H1 (cell line): Measurements from ENCODE around the gene ENTR1. TPM values are rescaled to one million over a fixed set of nuclear protein-coding genes. Genes with fewer than 3 reads are reported as not detected.
A peak's percentile ranks its signal among the peaks of the same experiment; 100 is the strongest.

Experiments used
- CTCF ChIA-PET: fragments of 300-600 bp; sonication (Branson Sonifier 250); formaldehyde crosslinking; loops from one replicate; lab custom pipeline; 2021; ENCODE audit not compliant: partially characterized antibody; lab: Charles Lee
- POLR2A ChIA-PET: fragments of 300-600 bp; sonication (Branson Sonifier 250); formaldehyde crosslinking; loops from one replicate; lab custom pipeline; 2021; ENCODE audit warnings: inconsistent platforms; ENCODE audit not compliant: partially characterized antibody; lab: Charles Lee
- DNase-seq, 2 experiments: peaks; one replicate each; pipeline versions ENCODE4 v3.0.0 to v3.0.0-alpha.2; 2010 to 2022; ENCODE audit warnings: low spot score in 2 of 2, low read depth in 1 of 2, mixed read lengths in 1 of 2
- FAIRE-seq: peaks from 2 replicates; lab custom pipeline; 2011; peaks lifted over from hg19 to GRCh38; lab: Jason Lieb, UNC
- H2AFZ ChIP-seq: 2 replicates; pipeline ENCODE4 v1.8.1; 2012; ENCODE audit warnings: low read length, inconsistent platforms
- H2AK5ac ChIP-seq: 2 replicates; pipeline ENCODE4 v1.6.1; 2013; ENCODE audit warnings: low read depth, low read length
- H2BK120ac ChIP-seq: replicated peaks from 2 replicates; pipeline ENCODE3; 2013; ENCODE audit warnings: low read depth, low read length, inconsistent platforms
- H2BK12ac ChIP-seq: 2 replicates; pipeline ENCODE4 v1.6.1; 2013; ENCODE audit warnings: low read depth, low read length
- H2BK15ac ChIP-seq: 2 replicates; pipeline ENCODE4 v1.6.1; 2013; ENCODE audit warnings: low read length
- H2BK20ac ChIP-seq: 2 replicates; pipeline ENCODE4 v1.6.1; 2013; ENCODE audit warnings: low read length
- H2BK5ac ChIP-seq: 2 replicates; pipeline ENCODE4 v1.6.1; 2013; ENCODE audit warnings: low read depth, low read length
- H3K14ac ChIP-seq: 2 replicates; pipeline ENCODE4 v1.6.1; 2013; ENCODE audit warnings: inconsistent platforms; ENCODE audit not compliant: insufficient read length
- H3K18ac ChIP-seq: 2 replicates; pipeline ENCODE4 v1.6.1; 2013; ENCODE audit warnings: low read length; ENCODE audit errors: extremely low read depth
- H3K23ac ChIP-seq: 2 replicates; pipeline ENCODE4 v1.6.1; 2013; ENCODE audit warnings: inconsistent platforms; ENCODE audit not compliant: insufficient read length
- H3K23me2 ChIP-seq: 2 replicates; pipeline ENCODE4 v1.6.1; 2013; ENCODE audit warnings: low read depth, low read length
- H3K27ac ChIP-seq: 2 replicates; pipeline ENCODE4 v1.6.1; 2011; ENCODE audit warnings: low read depth, low read length, inconsistent platforms
- H3K27me3 ChIP-seq, 4 experiments: replicated peaks in 1 of 4; 1 replicate in 1 of 4; 2 replicates in 3 of 4; pipeline versions ENCODE4 v1.6.1 to v1.8.1; 2011 to 2013; ENCODE audit warnings: low read length in 3 of 4, mild to moderate bottlenecking in 3 of 4, inconsistent platforms in 2 of 4, mixed read lengths in 2 of 4, moderate library complexity in 1 of 4; ENCODE audit not compliant: control insufficient read depth in 3 of 4, insufficient read depth in 3 of 4; ENCODE audit errors: extremely low read depth in 1 of 4
- H3K36me3 ChIP-seq, 4 experiments: 2 replicates each; pipeline versions ENCODE4 v1.6.1 to v1.8.1; 2011 to 2013; ENCODE audit warnings: mild to moderate bottlenecking in 4 of 4, low read length in 3 of 4, moderate library complexity in 2 of 4, control low read depth in 1 of 4, inconsistent platforms in 1 of 4; ENCODE audit not compliant: insufficient read depth in 4 of 4, control insufficient read depth in 2 of 4
- H3K4ac ChIP-seq: replicated peaks from 2 replicates; pipeline ENCODE3; 2013; ENCODE audit warnings: low read length, low read depth, mixed read lengths, inconsistent platforms; ENCODE audit not compliant: insufficient read length
- H3K4me1 ChIP-seq, 4 experiments: replicated peaks in 1 of 4; 1 replicate in 1 of 4; 2 replicates in 3 of 4; pipeline versions ENCODE4 v1.6.1 to v1.8.1; 2011 to 2013; ENCODE audit warnings: low read length in 3 of 4, inconsistent platforms in 2 of 4, mixed read lengths in 1 of 4; ENCODE audit not compliant: insufficient read depth in 4 of 4, control insufficient read depth in 3 of 4
- H3K4me2 ChIP-seq, 2 experiments: 2 replicates each; pipeline versions ENCODE4 v1.6.1 to v1.8.1; 2011 to 2013; ENCODE audit warnings: low read depth in 2 of 2, low read length in 2 of 2, control low read depth in 1 of 2, inconsistent platforms in 1 of 2, mild to moderate bottlenecking in 1 of 2; ENCODE audit not compliant: insufficient read depth in 1 of 2
- H3K4me3 ChIP-seq, 4 experiments: fragments of 200-600, 300-600 bp in 1 of 4; sonication (generic), shearing (Covaris generic), sonication (Bioruptor Twin) in 1 of 4; 2 replicates each; pipeline versions ENCODE4 v1.5.1 to v1.8.1; 2011 to 2016; ENCODE audit warnings: low read length in 4 of 4, low read depth in 3 of 4, control low read depth in 2 of 4, inconsistent platforms in 2 of 4, mild to moderate bottlenecking in 2 of 4, mixed read lengths in 1 of 4, moderate library complexity in 1 of 4; ENCODE audit not compliant: insufficient read depth in 2 of 4; ENCODE audit errors: extremely low read depth in 1 of 4
- H3K56ac ChIP-seq: replicated peaks from 2 replicates; pipeline ENCODE3; 2013; ENCODE audit warnings: low read depth, mild to moderate bottlenecking, mixed read lengths, low read length, inconsistent platforms; ENCODE audit not compliant: insufficient read length
- H3K79me1 ChIP-seq: 2 replicates; pipeline ENCODE4 v1.6.1; 2013; ENCODE audit warnings: low read depth, low read length, control low read depth
- H3K79me2 ChIP-seq, 2 experiments: 2 replicates each; pipeline versions ENCODE4 v1.6.1 to v1.8.1; 2012 to 2013; ENCODE audit warnings: low read length in 2 of 2, mild to moderate bottlenecking in 2 of 2, inconsistent platforms in 1 of 2; ENCODE audit not compliant: insufficient read depth in 2 of 2, control insufficient read depth in 1 of 2
- H3K9ac ChIP-seq, 4 experiments: replicated peaks in 1 of 4; 1 replicate in 1 of 4; 2 replicates in 3 of 4; pipeline versions ENCODE4 v1.6.1 to v1.8.1; 2011 to 2013; ENCODE audit warnings: low read depth in 3 of 4, low read length in 3 of 4, control low read depth in 2 of 4, mild to moderate bottlenecking in 2 of 4, moderate library complexity in 2 of 4, inconsistent platforms in 1 of 4; ENCODE audit errors: extremely low read depth in 1 of 4
- H3K9me3 ChIP-seq, 2 experiments: 2 replicates each; pipeline versions ENCODE4 v1.6.1 to v1.8.1; 2012 to 2013; ENCODE audit warnings: mild to moderate bottlenecking in 2 of 2, moderate library complexity in 2 of 2, control low read depth in 1 of 2, inconsistent platforms in 1 of 2, low read depth in 1 of 2, low read length in 1 of 2, mixed read lengths in 1 of 2; ENCODE audit not compliant: insufficient read depth in 2 of 2
- H4K20me1 ChIP-seq, 2 experiments: replicated peaks in 1 of 2; 2 replicates each; pipeline versions ENCODE3 to v1.8.1; 2011 to 2013; ENCODE audit warnings: inconsistent platforms in 2 of 2, low read length in 2 of 2, mild to moderate bottlenecking in 1 of 2; ENCODE audit not compliant: insufficient read depth in 2 of 2, control insufficient read depth in 1 of 2
- H4K5ac ChIP-seq: 2 replicates; pipeline ENCODE4 v1.6.1; 2013; ENCODE audit warnings: low read length, low read depth, mixed read lengths, inconsistent platforms; ENCODE audit not compliant: insufficient read length
- H4K8ac ChIP-seq: 2 replicates; pipeline ENCODE4 v1.8.0; 2013; ENCODE audit warnings: mild to moderate bottlenecking, moderate library complexity, low read length, inconsistent platforms; ENCODE audit not compliant: insufficient read depth; ENCODE audit errors: extremely low read depth
- H4K91ac ChIP-seq: replicated peaks from 2 replicates; pipeline ENCODE3; 2013; ENCODE audit warnings: low read length, mixed read lengths, inconsistent platforms; ENCODE audit not compliant: insufficient read length
- CBX5 ChIP-seq: fragments of 300-800, 300-1000 bp; sonication (generic); IDR thresholded peaks from 2 replicates; pipeline ENCODE4 v1.7.1; 2016; ENCODE audit warnings: antibody characterized with exemption, low read length, low read depth
- E2F6 ChIP-seq: IDR thresholded peaks from 2 replicates; pipeline ENCODE4 v1.6.1; 2012; ENCODE audit warnings: inconsistent platforms
- GABPA ChIP-seq: IDR thresholded peaks from 2 replicates; pipeline ENCODE4 v1.6.1; 2011; ENCODE audit warnings: mild to moderate bottlenecking, low read length, moderate library complexity, borderline replicate concordance; ENCODE audit not compliant: insufficient read depth
- KDM4A ChIP-seq: IDR thresholded peaks from one replicate; pipeline ENCODE4 v1.7.1; 2012; ENCODE audit warnings: low read depth, mild to moderate bottlenecking, moderate library complexity, low read length, inconsistent platforms; ENCODE audit not compliant: severe bottlenecking
- MAX ChIP-seq: IDR thresholded peaks from 2 replicates; pipeline ENCODE4 v1.6.1; 2012; ENCODE audit warnings: inconsistent platforms
- SAP30 ChIP-seq: fragments of 300-600 bp; sonication (generic); IDR thresholded peaks from 2 replicates; pipeline ENCODE4 v1.7.1; 2012; ENCODE audit warnings: low read length, moderate library complexity, mild to moderate bottlenecking, inconsistent platforms; ENCODE audit not compliant: insufficient read depth, insufficient replicate concordance
- SP2 ChIP-seq: IDR thresholded peaks from 2 replicates; pipeline ENCODE4 v1.6.1; 2012; ENCODE audit warnings: mild to moderate bottlenecking, low read length, inconsistent platforms
- TCF12 ChIP-seq: IDR thresholded peaks from 2 replicates; pipeline ENCODE4 v1.6.1; 2011; ENCODE audit warnings: low read depth, mild to moderate bottlenecking, low read length
- TEAD4 ChIP-seq: IDR thresholded peaks from 2 replicates; pipeline ENCODE4 v1.6.1; 2012; ENCODE audit warnings: low read depth, low read length, inconsistent platforms, mixed read lengths
- WGBS, 2 experiments: shearing (Covaris generic) in 1 of 2; methylation state at CpG; one replicate each; pipeline versions ENCODE4 v1.1.6 to v1.1.7; 2013 to 2015; ENCODE audit warnings: low lambda C conversion rate in 2 of 2, mixed read lengths in 2 of 2, inconsistent platforms in 1 of 2, low coverage in 1 of 2, missing lambda C conversion rate in 1 of 2; ENCODE audit not compliant: insufficient replicate concordance in 2 of 2, insufficient coverage in 1 of 2, insufficient read length in 1 of 2; ENCODE audit errors: extremely low coverage in 1 of 2, missing lambda C conversion rate in 1 of 2; 5-methylcytosine and 5-hydroxymethylcytosine counted together
- polyA plus RNA-seq, 7 experiments: library from polyadenylated mRNA; depleted of rRNA in 3 of 7; stranded (reverse) in 5 of 7; unstranded in 2 of 7; fragments of >200 nt in 5 of 7; fragments of 200-250 nt in 2 of 7; gene quantifications; 1 replicate in 5 of 7; 2 replicates in 1 of 7; 4 replicates in 1 of 7; pipeline versions ENCODE4 v1.2.1 to v1.2.3, GENCODE V29; 2011 to 2013; ENCODE audit warnings: missing spikeins in 2 of 7, mixed read lengths in 2 of 7
- total RNA-seq: library from RNA; stranded (reverse); fragmentation: NEBNext Ultra II Directional; extraction: Animal tissue kit (Norgen Biotek cat#: 25700); gene quantifications from 2 replicates; pipeline ENCODE4 v1.2.1, GENCODE V29; 2021

Gene ENTR1
- total and polyA plus RNA-seq, 2 of the 8 experiments (the other 6 are each of a cell fraction or from before 2014, with no cell fraction given): 65.2 to 102 TPM

GRCh38 chr9:136409557-136410455 lies 608 bp downstream of the ENTR1 start:
- Histone ChIP-seq H2BK12ac (no peak overlapping the region), H2AK5ac (no peak overlapping the region), H3K9ac (peak overlapping the region; percentile 68 to 85 (median 80)), H4K20me1 (peaks cover 13 to 17% of the 10 kb centered on the region in 2 experiments), H2BK120ac (no peak overlapping the region), H3K79me2 (peaks cover 11 to 53% of the 10 kb centered on the region in 2 experiments), H3K23ac (no peak overlapping the region), H4K8ac (peak overlapping the region; percentile 81), H3K36me3 (peaks cover 21 to 50% (median 41%) of the 10 kb centered on the region in 4 experiments), H3K79me1 (peaks cover 20% of the 10 kb centered on the region), H4K91ac (peak overlapping the region; percentile 65), H3K56ac (peak overlapping the region; percentile 80), H3K27me3 (no peaks in the 10 kb centered on the region), H3K23me2 (peaks cover 9% of the 10 kb centered on the region), H3K4ac (peak overlapping the region; percentile 33), H2BK15ac (no peak overlapping the region), H3K4me3 (peak overlapping the region; percentile 75 to 93 (median 90)), H4K5ac (no peak overlapping the region), H2AFZ (no peak overlapping the region), H3K18ac (0 out of 2 replicates have a peak overlapping the region, but pooled peaks have one; percentile 32), H2BK5ac (peak overlapping the region; percentile 71; the same call in 1 of the 2 replicates), H3K14ac (no peak overlapping the region), H2BK20ac (no peak overlapping the region), H3K27ac (peak overlapping the region; percentile 71), H3K4me2 (peak overlapping the region; percentile 68 to 94), H3K4me1 (peaks cover 0 to 3% (median 3%) of the 10 kb centered on the region in 4 experiments; a peak in 4 of 7 replicates), H3K9me3 (no peaks in the 10 kb centered on the region)
- CTCF ChIA-PET: interaction anchor here (0.7 to 2.0 kb wide), 10 partner anchors 9 to 220 kb away, joined by 3 to 10 read pairs (median 3); partner anchors contain the start of gene DNLZ
- FAIRE-seq: no peak
- peak in 1 of 2 experiments; percentile 60 for DNase-seq
- POLR2A ChIA-PET: interaction anchor here (0.7 to 8.0 kb wide), 28 partner anchors 8 to 219 kb away, joined by 3 to 123 read pairs (median 4); partner anchors contain the start of genes CARD9, DNLZ and SNAPC4
- 22% methylated on average over 52 of the region's 71 CpGs; no CpG with 5 or more reads in 1 of the 2 experiments for WGBS, 2 experiments
- TF ChIP-seq SP2: no peak
- TF ChIP-seq E2F6: peak; percentile 86
- TF ChIP-seq GABPA: 0 out of 2 replicates have a peak, but pooled peaks have one; percentile 11
- TF ChIP-seq TCF12: no peak
- no peak for TF ChIP-seq CBX5
- TF ChIP-seq SAP30: no peak
- no peak for TF ChIP-seq TEAD4
- peak; percentile 91 for TF ChIP-seq MAX
- peak; percentile 60 for TF ChIP-seq KDM4A
